GM12892 (cell line): ENCODE measurements around the gene IFRD1.
A peak's percentile ranks its signal among the peaks of the same experiment; 100 is the strongest.

Experiments used
- DNase-seq: peaks from one replicate; pipeline ENCODE4 v3.0.0; 2011; ENCODE audit not compliant: insufficient read length
- FAIRE-seq: peaks from 2 replicates; lab custom pipeline; 2011; peaks lifted over from hg19 to GRCh38; lab: Jason Lieb, UNC
- POLR2A ChIP-seq: IDR thresholded peaks from 2 replicates; pipeline ENCODE4 v1.6.1; 2011; ENCODE audit warnings: low read depth, low read length, control low read depth
- POLR2AphosphoS5 ChIP-seq: IDR thresholded peaks from 2 replicates; pipeline ENCODE4 v1.6.1; 2011; ENCODE audit warnings: low read depth, low read length, control low read depth
- TAF1 ChIP-seq: IDR thresholded peaks from 2 replicates; pipeline ENCODE4 v1.6.1; 2011; ENCODE audit warnings: low read depth, mild to moderate bottlenecking, control low read depth, low read length, borderline replicate concordance

IFRD1 gene

GRCh38 chr7:112495156-112495788, 45.0 kb downstream of the IFRD1 start:
- no peak for FAIRE-seq
- TF ChIP-seq POLR2AphosphoS5 (no peak), TAF1 (no peak), POLR2A (no peak)
- DNase-seq: no peak

GRCh38 chr7:112495810-112496462, 45.7 kb downstream of the IFRD1 start:
- DNase-seq (no peak), FAIRE-seq (peak; percentile 89)
- TF ChIP-seq POLR2AphosphoS5: no peak
- TF ChIP-seq TAF1: no peak
- TF ChIP-seq POLR2A: no peak

DNA sequence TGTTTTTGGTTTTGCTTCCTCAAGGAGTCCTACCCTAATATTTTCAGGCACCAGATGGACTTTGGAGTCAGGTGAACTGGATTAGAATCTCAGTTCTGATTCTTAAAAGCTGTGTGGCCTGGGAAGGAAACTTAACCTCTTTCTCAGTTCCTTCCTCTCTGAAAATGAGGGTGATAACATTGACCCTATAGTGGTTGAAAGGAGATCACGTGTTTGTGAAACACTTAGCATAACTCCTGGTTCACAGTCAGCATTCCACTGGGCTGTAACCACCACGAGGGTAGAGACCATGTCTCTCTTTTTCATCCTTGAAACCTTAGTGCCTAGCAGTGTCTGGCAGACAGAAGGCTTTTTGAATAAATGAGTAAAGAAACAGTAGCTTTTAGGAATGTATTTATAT, 47.2 kb downstream of the IFRD1 start:
- no peak for TF ChIP-seq POLR2A
- DNase-seq (no peak), FAIRE-seq (peak; percentile 63)

- no peak for FAIRE-seq
Observed at GRCh38 chr7:112500619-112501018, 50.4 kb downstream of the IFRD1 start.

DNA sequence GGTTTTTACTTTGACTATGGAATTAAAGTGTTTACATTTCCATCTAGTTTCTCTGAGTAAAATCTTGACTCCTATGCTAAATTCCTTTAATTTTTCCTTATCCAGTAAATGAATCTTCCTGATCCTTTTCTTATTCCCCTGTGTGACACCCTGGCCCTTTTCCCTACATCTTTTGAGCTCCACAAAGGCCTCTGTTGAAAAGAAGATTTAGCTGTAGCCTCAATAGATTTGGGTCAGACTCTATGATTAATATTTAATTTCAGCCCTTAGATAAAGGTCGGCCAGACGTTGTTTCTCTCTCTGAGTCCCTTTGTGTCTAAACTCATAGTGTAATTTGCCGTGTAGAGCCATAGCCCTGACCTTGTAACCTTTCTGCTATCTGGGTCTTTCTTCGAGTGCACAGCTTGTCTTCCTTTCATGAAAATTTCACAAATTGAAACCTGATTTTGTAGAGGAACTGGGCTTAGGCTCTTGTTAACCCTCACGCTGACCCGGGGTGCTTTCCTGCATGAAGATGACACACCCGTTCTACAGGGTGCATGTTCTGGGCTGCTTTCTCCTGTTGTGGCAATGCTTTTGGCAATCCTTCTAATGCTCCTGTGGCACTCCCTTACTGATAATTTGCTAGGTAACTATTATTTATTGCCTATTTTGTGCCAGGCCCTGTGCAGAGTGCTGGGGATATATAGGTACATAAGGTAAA, 51.7 kb downstream of the IFRD1 start:
- no peak for DNase-seq
- TF ChIP-seq POLR2A: no peak
- FAIRE-seq: no peak

More at GRCh38 chr7:112500619-112501018, 50.4 kb downstream of the IFRD1 start:
- TF ChIP-seq POLR2AphosphoS5 (no peak), POLR2A (no peak), TAF1 (no peak)
- DNase-seq: no peak

- TF ChIP-seq POLR2A (no peak), POLR2AphosphoS5 (no peak), TAF1 (no peak)
- no peak for FAIRE-seq
- no peak for DNase-seq
Observed at GRCh38 chr7:112502700-112503099, 52.4 kb downstream of the IFRD1 start.

- DNase-seq: no peak
- no peak for FAIRE-seq
- no peak for TF ChIP-seq POLR2AphosphoS5
- TF ChIP-seq POLR2A: no peak
- no peak for TF ChIP-seq TAF1
Observed at GRCh38 chr7:112503361-112503972, 53.2 kb downstream of the IFRD1 start.

DNA sequence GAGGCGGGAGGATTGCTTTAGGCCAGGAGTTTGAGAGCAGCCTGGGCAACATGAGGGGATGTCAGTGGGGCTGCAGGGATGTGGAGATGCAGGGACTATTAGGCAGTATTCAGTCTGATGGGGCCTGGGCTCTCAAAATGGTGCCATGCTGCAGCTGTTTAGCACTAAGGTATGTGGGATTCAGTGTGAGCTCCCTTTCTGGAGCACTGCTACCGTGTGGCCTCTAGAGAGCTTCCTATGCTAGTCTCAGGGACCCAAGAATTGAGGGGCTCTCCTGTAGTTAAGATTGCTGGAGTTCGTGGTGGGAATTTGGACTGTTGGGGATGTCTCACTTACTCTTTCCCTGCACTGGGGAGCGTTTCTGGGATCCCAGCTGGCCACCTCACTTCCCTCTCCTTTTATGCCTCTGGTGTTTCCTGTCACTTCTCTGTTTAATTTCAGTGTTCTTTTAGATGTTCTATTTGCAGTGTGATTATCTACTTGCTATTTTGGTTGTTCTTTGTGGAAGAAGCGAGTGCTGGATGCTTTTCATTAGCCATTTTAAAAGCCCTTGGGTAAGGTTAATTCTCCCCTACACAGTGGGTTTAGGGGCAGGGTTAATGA, 53.9 kb downstream of the IFRD1 start:
- FAIRE-seq: no peak
- TF ChIP-seq POLR2AphosphoS5 (no peak), TAF1 (no peak), POLR2A (no peak)
- no peak for DNase-seq

DNA sequence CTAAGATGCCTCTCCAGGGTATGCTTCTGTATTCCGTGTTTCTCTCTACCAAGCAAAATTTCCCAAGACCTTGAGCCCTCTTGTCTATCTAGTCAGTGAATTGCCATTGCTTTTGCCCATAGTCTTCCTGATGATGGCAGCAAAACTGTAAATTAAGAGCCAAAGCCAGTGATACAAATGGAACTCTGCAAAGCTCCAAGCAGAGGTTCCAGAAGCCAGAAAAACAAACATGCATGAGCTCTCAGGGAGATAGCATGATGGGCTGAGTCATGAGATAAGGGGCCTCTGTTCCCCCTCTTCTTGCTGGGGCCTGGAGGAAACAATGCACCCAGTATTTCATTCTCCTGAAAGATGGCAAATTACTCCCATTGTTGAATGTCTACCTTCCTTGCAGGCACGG, 55.2 kb downstream of the IFRD1 start:
- DNase-seq (no peak), FAIRE-seq (no peak)
- TF ChIP-seq POLR2A (no peak), POLR2AphosphoS5 (no peak), TAF1 (no peak)

- FAIRE-seq (no peak), DNase-seq (no peak)
- no peak for TF ChIP-seq TAF1
- no peak for TF ChIP-seq POLR2A
- no peak for TF ChIP-seq POLR2AphosphoS5
Observed at GRCh38 chr7:112508404-112508803, 58.1 kb downstream of the IFRD1 start.

DNA sequence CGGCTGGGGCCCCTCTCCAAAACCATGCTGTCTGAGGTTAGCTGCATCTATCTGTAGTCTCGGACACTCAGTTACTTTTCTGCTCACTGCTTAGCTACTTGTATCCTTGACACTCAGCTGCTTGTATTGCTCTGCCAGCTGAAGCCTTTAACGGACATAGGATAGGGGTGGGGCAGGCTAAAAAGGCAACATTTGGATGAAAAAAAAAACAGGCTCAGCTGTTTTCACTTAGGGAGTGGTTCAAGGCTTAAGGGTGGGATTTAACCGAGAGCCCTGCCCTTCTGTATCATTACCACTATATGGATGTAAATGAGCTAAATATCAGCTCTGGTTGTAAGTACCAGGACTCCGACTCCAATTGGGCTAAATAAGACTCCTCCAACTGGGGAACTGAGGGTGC, 59.1 kb downstream of the IFRD1 start:
- DNase-seq: no peak
- TF ChIP-seq POLR2AphosphoS5 (no peak), TAF1 (no peak), POLR2A (no peak)
- FAIRE-seq: no peak
